Mononuclear cell (primary cell): ENCODE results near the gene TBC1D5. TPM values are rescaled to one million over a fixed set of nuclear protein-coding genes. Genes with fewer than 3 reads are reported as not detected.
"Not testable (repeated sequence)": the region's sequence is repeated elsewhere in the genome, so short reads cannot be mapped to it uniquely, and the experiment has no call there.

Experiments
- H3K27me3 ChIP-seq: 2 replicates; pipeline ENCODE4 v1.6.0; 2011; ENCODE audit warnings: low read length, control low read depth; ENCODE audit not compliant: insufficient read depth
- H3K4me1 ChIP-seq: 2 replicates; pipeline ENCODE4 v1.5.1; 2011; ENCODE audit warnings: mild to moderate bottlenecking, low read length, control low read depth; ENCODE audit not compliant: insufficient read depth
- H3K4me3 ChIP-seq: 2 replicates; pipeline ENCODE4 v1.5.1; 2011; ENCODE audit warnings: mild to moderate bottlenecking, low read length, moderate library complexity
- H3K9me3 ChIP-seq: 2 replicates; pipeline ENCODE4 v1.5.1; 2011; ENCODE audit warnings: low read depth, mild to moderate bottlenecking, control low read depth, low read length
- total RNA-seq: library from RNA; depleted of rRNA; stranded (reverse); fragments of >200 nt; gene quantifications from one replicate; pipeline ENCODE4 v1.2.3, GENCODE V29; 2012

TBC1D5 gene
- total RNA-seq, 1 donor = 78.4 TPM

- Histone ChIP-seq H3K27me3 (no peaks in the 10 kb centered on the region), H3K4me1 (no peaks in the 10 kb centered on the region), H3K9me3 (no peaks in the 10 kb centered on the region), H3K4me3 (no peak overlapping the region)
Observed at GRCh38 chr3:17372362-17373210, 369.8 kb downstream of the TBC1D5 start.

GRCh38 chr3:17369973-17370372, 372.5 kb downstream of the TBC1D5 start:
- H3K27me3 ChIP-seq = no peaks in the 10 kb centered on the region
- no peaks in the 10 kb centered on the region for H3K9me3 ChIP-seq
- H3K4me1 ChIP-seq = no peaks in the 10 kb centered on the region
- H3K4me3 ChIP-seq = no peak overlapping the region

GRCh38 chr3:17367171-17367570, 375.3 kb downstream of the TBC1D5 start:
- Histone ChIP-seq H3K4me3 (no peak overlapping the region), H3K27me3 (no peaks in the 10 kb centered on the region), H3K9me3 (no peaks in the 10 kb centered on the region), H3K4me1 (no peaks in the 10 kb centered on the region)

GRCh38 chr3:17360991-17361390, 381.4 kb downstream of the TBC1D5 start:
- Histone ChIP-seq H3K27me3 (no peaks in the 10 kb centered on the region), H3K4me1 (no peaks in the 10 kb centered on the region), H3K9me3 (no peaks in the 10 kb centered on the region), H3K4me3 (no peak overlapping the region)

GRCh38 chr3:17359911-17360310, 382.5 kb downstream of the TBC1D5 start:
- H3K4me1 ChIP-seq = no peaks in the 10 kb centered on the region
- no peaks in the 10 kb centered on the region for H3K27me3 ChIP-seq
- no peaks in the 10 kb centered on the region for H3K9me3 ChIP-seq
- H3K4me3 ChIP-seq = no peak overlapping the region

- no peaks in the 10 kb centered on the region for H3K27me3 ChIP-seq
- H3K9me3 ChIP-seq = no peaks in the 10 kb centered on the region
- H3K4me3 ChIP-seq = no peak overlapping the region
- no peaks in the 10 kb centered on the region for H3K4me1 ChIP-seq
Observed at GRCh38 chr3:17357035-17357710, 385.3 kb downstream of the TBC1D5 start.

- no peaks in the 10 kb centered on the region for H3K9me3 ChIP-seq
- no peaks in the 10 kb centered on the region for H3K27me3 ChIP-seq
- no peak overlapping the region for H3K4me3 ChIP-seq
- no peaks in the 10 kb centered on the region for H3K4me1 ChIP-seq
Observed at GRCh38 chr3:17356585-17356984, 385.8 kb downstream of the TBC1D5 start.

- no peaks in the 10 kb centered on the region for H3K27me3 ChIP-seq
Observed at GRCh38 chr3:17355591-17355990, 386.8 kb downstream of the TBC1D5 start.

GRCh38 chr3:17354341-17354740, 388.1 kb downstream of the TBC1D5 start:
- no peak overlapping the region for H3K4me3 ChIP-seq
- H3K4me1 ChIP-seq = no peaks in the 10 kb centered on the region
- H3K9me3 ChIP-seq = no peaks in the 10 kb centered on the region
- no peaks in the 10 kb centered on the region for H3K27me3 ChIP-seq

More at GRCh38 chr3:17355591-17355990, 386.8 kb downstream of the TBC1D5 start:
- Histone ChIP-seq H3K9me3 (no peaks in the 10 kb centered on the region), H3K4me1 (no peaks in the 10 kb centered on the region), H3K4me3 (no peak overlapping the region)

- Histone ChIP-seq H3K9me3 (no peaks in the 10 kb centered on the region), H3K4me3 (no peak overlapping the region)
Observed at GRCh38 chr3:17352620-17353019, 389.8 kb downstream of the TBC1D5 start.

GRCh38 chr3:17351193-17351592, 391.2 kb downstream of the TBC1D5 start:
- not testable (repeated sequence) for H3K4me1 ChIP-seq, H3K9me3 ChIP-seq, H3K27me3 ChIP-seq, H3K4me3 ChIP-seq

More at GRCh38 chr3:17352620-17353019, 389.8 kb downstream of the TBC1D5 start:
- Histone ChIP-seq H3K27me3 (no peaks in the 10 kb centered on the region), H3K4me1 (no peaks in the 10 kb centered on the region)

- Histone ChIP-seq H3K4me3 (no peak overlapping the region), H3K9me3 (no peaks in the 10 kb centered on the region), H3K4me1 (no peaks in the 10 kb centered on the region), H3K27me3 (no peaks in the 10 kb centered on the region)
Observed at GRCh38 chr3:17349093-17349492, 393.3 kb downstream of the TBC1D5 start.

- H3K4me1 ChIP-seq = no peaks in the 10 kb centered on the region
- no peaks in the 10 kb centered on the region for H3K27me3 ChIP-seq
- H3K4me3 ChIP-seq = no peak overlapping the region
- no peaks in the 10 kb centered on the region for H3K9me3 ChIP-seq
Observed at GRCh38 chr3:17342119-17342518, 400.3 kb downstream of the TBC1D5 start.

GRCh38 chr3:17340693-17341092, 401.7 kb downstream of the TBC1D5 start:
- Histone ChIP-seq H3K4me3 (no peak overlapping the region), H3K4me1 (no peaks in the 10 kb centered on the region), H3K27me3 (no peaks in the 10 kb centered on the region), H3K9me3 (no peaks in the 10 kb centered on the region)

- H3K4me1 ChIP-seq = no peaks in the 10 kb centered on the region
- H3K4me3 ChIP-seq = no peak overlapping the region
- H3K27me3 ChIP-seq = no peaks in the 10 kb centered on the region
- no peaks in the 10 kb centered on the region for H3K9me3 ChIP-seq
Observed at GRCh38 chr3:17340261-17340660, 402.2 kb downstream of the TBC1D5 start.
